Sigmoid colon (tissue), 7 donors: ENCODE measurements around the gene GIGYF2. TPM values are rescaled to one million over a fixed set of nuclear protein-coding genes. Genes with fewer than 3 reads are reported as not detected.

Experiments
- DNase-seq: peaks from one replicate; pipeline ENCODE4 v3.0.0-alpha.2; 2019
- H3K27ac ChIP-seq, 4 donors: fragments of 200-600 bp; sonication (generic); one replicate each; pipeline ENCODE4 v1.5.1; 2016 to 2019; ENCODE audit warnings: mild to moderate bottlenecking in 1 of 4
- H3K27me3 ChIP-seq, 3 donors: fragments of 200-600 bp; sonication (generic); one replicate each; pipeline ENCODE4 v1.5.1; 2019; ENCODE audit warnings: mild to moderate bottlenecking in 1 of 3
- H3K36me3 ChIP-seq, 4 donors: fragments of 200-600 bp; sonication (generic); one replicate each; pipeline ENCODE4 v1.5.1; 2016 to 2019
- H3K4me1 ChIP-seq, 4 donors: fragments of 200-600 bp; sonication (generic); one replicate each; pipeline ENCODE4 v1.5.1; 2017 to 2019
- H3K4me3 ChIP-seq, 4 donors: fragments of 200-600 bp; sonication (generic); one replicate each; pipeline ENCODE4 v1.5.1; 2017 to 2019; ENCODE audit warnings: mild to moderate bottlenecking in 2 of 4, moderate library complexity in 1 of 4
- H3K9me3 ChIP-seq, 4 donors: fragments of 200-600 bp in 3 of 4; sonication (generic) in 3 of 4; one replicate each; pipeline versions ENCODE4 v1.5.1 to v1.6.1; 2013 to 2019
- EP300 ChIP-seq, 4 donors: sonication (generic); formaldehyde crosslinking; IDR thresholded peaks; one replicate each; pipeline ENCODE4 v1.6.1; 2017; ENCODE audit warnings: antibody characterized with exemption in 4 of 4
- POLR2A ChIP-seq, 2 donors: fragments of 450-650 bp; IDR thresholded peaks; one replicate each; pipeline ENCODE4 v1.6.1; 2016; ENCODE audit warnings: antibody characterized with exemption in 2 of 2, mild to moderate bottlenecking in 2 of 2, moderate library complexity in 2 of 2
- POLR2AphosphoS5 ChIP-seq, 4 donors: sonication (generic); formaldehyde crosslinking; IDR thresholded peaks; one replicate each; pipeline ENCODE4 v1.6.1; 2017; ENCODE audit warnings: antibody characterized with exemption in 4 of 4
- WGBS, 2 donors: extraction: QIAGEN DNeasy Blood & Tissue Kit; methylation state at CpG; one replicate each; pipeline ENCODE4 v1.1.7; 2013; 5-methylcytosine and 5-hydroxymethylcytosine counted together
- intact Hi-C: fragments of 100-400 bp; cut with DNase I; formaldehyde crosslinking; loops from one replicate; pipeline ENCODE4 v1.15.1; 2023
- polyA plus RNA-seq, 3 donors: library from polyadenylated mRNA; stranded (reverse); fragments of 200-250 nt; gene quantifications; one replicate each; pipeline ENCODE4 v1.2.3, GENCODE V29; 2013
- total RNA-seq, 4 donors: library from RNA; depleted of rRNA; stranded (reverse); fragments of >200 nt; gene quantifications; one replicate each; pipeline ENCODE4 v1.1.0, GENCODE V29; 2016
- TF ChIP-seq, protein P1 (sequence below), 4 experiments: fragments of 450-650 bp in 3 of 4; fragments of 200-600 bp in 1 of 4; IDR thresholded peaks; one replicate each; pipeline ENCODE4 v1.5.1; 2016 to 2019; ENCODE audit warnings: antibody characterized with exemption in 4 of 4, mild to moderate bottlenecking in 3 of 4, moderate library complexity in 2 of 4
- donor health status: healthy with polysubstance abuse.
- donor health status: Bipolar disorder and iron deficiency.
- donor health status: healthy.

GIGYF2 gene
- total and polyA plus RNA-seq, 7 donors = 10.2 to 90.0 (median 62.9) TPM

GRCh38 chr2:232888839-232889529 is 191.9 kb downstream of the GIGYF2 start:
- peaks cover 0 to 6% (median 0%) of the 10 kb centered on the region in 4 donors for H3K4me1 ChIP-seq
- H3K36me3 ChIP-seq = no peaks in the 10 kb centered on the region
- H3K27ac ChIP-seq = no peak overlapping the region
- H3K4me3 ChIP-seq = no peak overlapping the region
- TF ChIP-seq POLR2AphosphoS5 (IDR thresholded peaks at IDR 0.05) (no peak), EP300 (IDR thresholded peaks at IDR 0.05) (no peak), POLR2A (IDR thresholded peaks at IDR 0.05) (no peak)
- TF ChIP-seq, protein P1, sequence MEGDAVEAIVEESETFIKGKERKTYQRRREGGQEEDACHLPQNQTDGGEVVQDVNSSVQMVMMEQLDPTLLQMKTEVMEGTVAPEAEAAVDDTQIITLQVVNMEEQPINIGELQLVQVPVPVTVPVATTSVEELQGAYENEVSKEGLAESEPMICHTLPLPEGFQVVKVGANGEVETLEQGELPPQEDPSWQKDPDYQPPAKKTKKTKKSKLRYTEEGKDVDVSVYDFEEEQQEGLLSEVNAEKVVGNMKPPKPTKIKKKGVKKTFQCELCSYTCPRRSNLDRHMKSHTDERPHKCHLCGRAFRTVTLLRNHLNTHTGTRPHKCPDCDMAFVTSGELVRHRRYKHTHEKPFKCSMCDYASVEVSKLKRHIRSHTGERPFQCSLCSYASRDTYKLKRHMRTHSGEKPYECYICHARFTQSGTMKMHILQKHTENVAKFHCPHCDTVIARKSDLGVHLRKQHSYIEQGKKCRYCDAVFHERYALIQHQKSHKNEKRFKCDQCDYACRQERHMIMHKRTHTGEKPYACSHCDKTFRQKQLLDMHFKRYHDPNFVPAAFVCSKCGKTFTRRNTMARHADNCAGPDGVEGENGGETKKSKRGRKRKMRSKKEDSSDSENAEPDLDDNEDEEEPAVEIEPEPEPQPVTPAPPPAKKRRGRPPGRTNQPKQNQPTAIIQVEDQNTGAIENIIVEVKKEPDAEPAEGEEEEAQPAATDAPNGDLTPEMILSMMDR (IDR thresholded peaks at IDR 0.05) = no peak
- H3K27me3 ChIP-seq = peaks cover 2 to 40% (median 18%) of the 10 kb centered on the region in 3 donors
- 86 to 89% methylated on average over 14 of the region's 14 CpGs for WGBS, 2 donors
- H3K9me3 ChIP-seq = no peaks in the 10 kb centered on the region
- DNase-seq = no peak
- intact Hi-C loops = no loop called here

GRCh38 chr2:232889876-232890401 is 192.8 kb downstream of the GIGYF2 start:
- DNase-seq = no peak
- Histone ChIP-seq H3K27me3 (peaks cover 2 to 47% (median 18%) of the 10 kb centered on the region in 3 donors), H3K9me3 (no peaks in the 10 kb centered on the region), H3K27ac (no peak overlapping the region), H3K4me3 (no peak overlapping the region), H3K36me3 (no peaks in the 10 kb centered on the region), H3K4me1 (peaks cover 0 to 6% (median 0%) of the 10 kb centered on the region in 4 donors)
- TF ChIP-seq POLR2A (IDR thresholded peaks at IDR 0.05) (no peak), EP300 (IDR thresholded peaks at IDR 0.05) (no peak), POLR2AphosphoS5 (IDR thresholded peaks at IDR 0.05) (no peak)
- TF ChIP-seq, protein P1 (IDR thresholded peaks at IDR 0.05) = no peak
- 88 to 91% methylated on average over 5 of the region's 5 CpGs for WGBS, 2 donors
- intact Hi-C loops = no loop called here

DNA sequence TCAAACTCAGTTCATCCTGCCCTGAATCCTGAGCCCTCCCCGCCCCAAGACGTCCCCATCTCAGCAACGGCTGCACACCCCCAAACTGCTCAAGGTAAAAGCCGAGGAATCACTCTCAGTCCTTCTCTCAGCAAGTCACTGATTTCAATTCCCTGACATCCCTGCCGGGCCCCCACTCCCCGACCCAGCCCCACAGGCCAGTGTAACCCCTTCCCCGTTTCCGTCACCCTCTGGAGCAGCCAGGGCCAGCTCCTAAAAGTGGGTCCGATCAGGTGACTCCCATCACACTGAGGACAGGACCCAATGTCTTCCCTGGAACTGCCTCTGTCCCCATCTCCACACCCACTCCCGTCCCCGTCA is 193.4 kb downstream of the GIGYF2 start:
- H3K4me1 ChIP-seq = peaks cover 0 to 6% (median 0%) of the 10 kb centered on the region in 4 donors
- TF ChIP-seq POLR2AphosphoS5 (IDR thresholded peaks at IDR 0.05) = no peak
- no peak for TF ChIP-seq EP300 (IDR thresholded peaks at IDR 0.05)
- TF ChIP-seq, protein P1 (IDR thresholded peaks at IDR 0.05) = no peak
- no peak for TF ChIP-seq POLR2A (IDR thresholded peaks at IDR 0.05)
- peaks cover 2 to 48% (median 18%) of the 10 kb centered on the region in 3 donors for H3K27me3 ChIP-seq
- intact Hi-C loops = no loop called here
- no peaks in the 10 kb centered on the region for H3K36me3 ChIP-seq
- H3K27ac ChIP-seq = no peak overlapping the region
- no peak overlapping the region for H3K4me3 ChIP-seq
- no peaks in the 10 kb centered on the region for H3K9me3 ChIP-seq
- 90 to 93% methylated on average over 11 of the region's 11 CpGs for WGBS, 2 donors
- DNase-seq = no peak

DNA sequence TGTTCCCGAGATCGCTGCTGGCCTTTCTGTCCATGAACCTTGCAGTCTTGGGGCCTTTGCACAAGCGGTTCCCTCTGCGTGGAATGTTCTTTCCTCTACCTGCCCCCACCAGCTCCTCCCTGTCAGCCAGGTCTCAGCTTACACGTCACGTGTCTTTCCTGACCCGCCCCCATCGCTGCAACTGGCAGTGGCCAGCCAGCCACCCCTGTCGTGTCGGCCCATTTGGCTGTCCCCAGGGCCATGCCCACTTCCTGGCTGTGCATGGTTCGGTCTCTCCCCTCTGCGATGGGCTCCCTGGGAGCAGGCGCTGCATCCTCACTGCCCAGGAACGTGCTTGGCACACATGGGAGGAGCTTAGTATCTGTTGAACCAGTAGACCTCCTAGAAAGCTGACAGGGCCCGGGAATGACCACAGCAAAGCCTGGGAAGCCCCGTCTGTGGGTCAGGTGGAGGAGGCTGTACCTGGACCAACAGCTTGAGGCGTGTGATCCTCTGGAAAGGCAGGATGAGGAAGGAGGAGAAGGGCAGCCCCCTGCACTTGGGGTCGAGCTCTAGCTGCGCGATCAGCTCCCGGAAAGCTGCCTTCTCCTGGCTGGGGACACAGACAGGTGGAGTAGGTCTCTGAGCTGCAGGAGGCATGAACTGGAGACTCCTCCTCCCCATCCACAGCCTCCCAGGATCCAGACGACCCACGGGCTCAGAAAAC is 193.9 kb downstream of the GIGYF2 start:
- TF ChIP-seq POLR2AphosphoS5 (IDR thresholded peaks at IDR 0.05) (no peak), POLR2A (IDR thresholded peaks at IDR 0.05) (no peak), EP300 (IDR thresholded peaks at IDR 0.05) (no peak)
- TF ChIP-seq, protein P1 (IDR thresholded peaks at IDR 0.05) = no peak
- no peak for DNase-seq
- WGBS, 2 donors = 57 to 79% methylated on average over 23 of the region's 23 CpGs
- intact Hi-C loops = no loop called here
- Histone ChIP-seq H3K36me3 (no peaks in the 10 kb centered on the region), H3K27me3 (peaks cover 2 to 45% (median 18%) of the 10 kb centered on the region in 3 donors), H3K4me1 (peaks cover 0 to 6% (median 0%) of the 10 kb centered on the region in 4 donors), H3K4me3 (no peak overlapping the region), H3K27ac (no peak overlapping the region), H3K9me3 (no peaks in the 10 kb centered on the region)
